Upper lobe of left lung (tissue), 4 donors: ENCODE data around the gene ABHD17A.

Experiments
- CTCF ChIP-seq, 6 experiments: fragments of 450-650 bp in 4 of 6; fragments of 200-600 bp in 2 of 6; sonication (generic) in 2 of 6; IDR thresholded peaks; one replicate each; pipeline ENCODE4 v1.5.1; 2016 to 2019; ENCODE audit warnings: antibody characterized with exemption in 6 of 6
- POLR2AphosphoS5 ChIP-seq, 2 donors: sonication (generic); formaldehyde crosslinking; IDR thresholded peaks; one replicate each; pipeline ENCODE4 v1.5.1; 2017; ENCODE audit warnings: antibody characterized with exemption in 2 of 2

GRCh38 chr19:1861599-1862031 lies 23.7 kb downstream of the ABHD17A start:
- TF ChIP-seq CTCF (IDR thresholded peaks at IDR 0.05) (no peak), POLR2AphosphoS5 (IDR thresholded peaks at IDR 0.05) (no peak)
